ENCODE results near the gene ARHGEF37.
"Not testable (repeated sequence)": the region's sequence is repeated elsewhere in the genome, so short reads cannot be mapped to it uniquely, and the experiment has no call there.

Gene ARHGEF37

DNA sequence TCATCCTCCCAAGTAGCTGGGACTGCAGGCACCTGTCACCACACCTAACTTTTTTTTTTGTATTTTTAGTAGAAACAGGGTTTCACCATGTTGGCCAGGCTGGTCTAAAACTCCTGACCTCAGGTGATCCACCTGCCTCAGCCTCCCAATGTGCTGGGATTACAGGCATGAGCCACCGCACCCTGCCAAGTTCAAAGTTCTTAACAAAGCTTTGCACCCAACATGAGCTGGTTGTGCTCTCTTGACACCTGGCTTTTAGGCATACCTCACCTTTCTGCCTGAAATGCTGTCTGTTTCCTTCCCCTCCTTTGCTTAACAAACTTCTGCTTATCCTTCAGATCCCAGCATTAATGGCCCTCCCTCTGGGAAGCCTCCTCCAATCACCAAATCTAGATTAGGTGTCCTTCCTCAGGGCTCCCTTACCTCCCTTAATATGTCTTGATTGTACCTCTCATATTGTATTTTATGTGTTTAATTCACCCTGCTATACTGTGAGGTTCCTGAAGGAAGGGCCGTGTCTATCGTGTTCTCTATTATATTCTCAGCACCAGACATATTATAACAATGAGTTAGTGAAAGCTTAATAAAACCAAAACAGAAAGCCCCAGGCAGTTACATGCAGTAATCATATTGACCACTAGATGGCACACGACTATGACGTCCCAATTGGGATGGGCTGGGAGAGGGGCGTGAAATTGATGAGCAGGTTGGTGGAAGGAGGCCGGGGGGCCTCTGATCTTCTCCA is 86.0 kb downstream of the ARHGEF37 start:
- Mint-ChIP-seq H3K4me3 (no peak overlapping the region), H3K36me3 (ENCODE audit: low read depth) (no peaks in the 10 kb centered on the region), H3K9me3 (peaks cover 10% of the 10 kb centered on the region), H3K27me3 (ENCODE audit: low read depth) (no peaks in the 10 kb centered on the region), H3K4me1 (ENCODE audit: low read depth) (peaks cover 3% of the 10 kb centered on the region), H3K27ac (no peak overlapping the region)

DNA sequence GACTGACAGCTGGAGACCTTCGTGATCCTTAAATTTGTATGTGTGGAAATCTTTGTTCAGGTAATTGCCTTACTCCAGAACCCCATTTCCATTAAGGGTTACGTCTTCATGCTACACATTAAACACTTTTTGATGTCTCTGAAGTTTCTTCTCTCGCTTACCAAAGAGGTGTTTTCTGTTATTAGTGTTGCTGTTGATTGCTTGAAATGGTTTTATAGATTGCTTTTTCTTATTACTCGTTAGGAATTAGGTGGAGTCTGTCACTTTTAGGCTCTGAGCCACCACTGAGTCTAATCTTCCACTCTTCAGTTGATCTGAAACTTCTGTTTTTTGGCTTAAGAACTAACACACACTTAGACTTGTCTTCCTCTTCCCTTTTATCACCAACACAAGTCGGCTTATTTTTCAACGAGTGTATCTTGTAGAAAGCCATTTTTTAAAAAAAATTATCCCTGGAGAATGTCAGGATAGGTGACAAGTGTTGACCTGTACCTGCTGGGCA is 86.6 kb downstream of the ARHGEF37 start:
- Mint-ChIP-seq H3K4me1 (ENCODE audit: low read depth) (peaks cover 3% of the 10 kb centered on the region), H3K27ac (no peak overlapping the region), H3K4me3 (no peak overlapping the region), H3K27me3 (ENCODE audit: low read depth) (no peaks in the 10 kb centered on the region), H3K9me3 (peaks cover 10% of the 10 kb centered on the region), H3K36me3 (ENCODE audit: low read depth) (no peaks in the 10 kb centered on the region)

DNA sequence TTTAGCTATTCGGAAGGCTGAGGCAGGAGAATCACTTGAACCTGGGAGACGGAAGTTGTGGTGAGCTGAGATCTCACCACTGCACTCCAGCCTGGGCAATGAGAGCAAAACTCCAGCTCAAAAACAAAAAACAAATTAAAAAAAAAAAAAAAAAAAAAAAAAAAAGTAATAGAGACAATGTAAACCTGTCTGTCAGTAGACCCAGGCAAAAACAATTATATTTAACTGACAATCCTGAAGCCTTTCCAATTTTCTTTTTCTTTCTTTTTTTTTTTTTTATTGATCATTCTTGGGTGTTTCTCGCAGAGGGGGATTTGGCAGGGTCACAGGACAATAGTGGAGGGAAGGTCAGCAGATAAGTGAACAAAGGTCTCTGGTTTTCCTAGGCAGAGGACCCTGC is 88.0 kb downstream of the ARHGEF37 start:
- H3K4me1 Mint-ChIP-seq (ENCODE audit: low read depth); H3K4me3 Mint-ChIP-seq; H3K27ac Mint-ChIP-seq; H3K27me3 Mint-ChIP-seq (ENCODE audit: low read depth); H3K36me3 Mint-ChIP-seq (ENCODE audit: low read depth): not testable (repeated sequence)
- H3K9me3 Mint-ChIP-seq = peaks cover 10% of the 10 kb centered on the region

DNA sequence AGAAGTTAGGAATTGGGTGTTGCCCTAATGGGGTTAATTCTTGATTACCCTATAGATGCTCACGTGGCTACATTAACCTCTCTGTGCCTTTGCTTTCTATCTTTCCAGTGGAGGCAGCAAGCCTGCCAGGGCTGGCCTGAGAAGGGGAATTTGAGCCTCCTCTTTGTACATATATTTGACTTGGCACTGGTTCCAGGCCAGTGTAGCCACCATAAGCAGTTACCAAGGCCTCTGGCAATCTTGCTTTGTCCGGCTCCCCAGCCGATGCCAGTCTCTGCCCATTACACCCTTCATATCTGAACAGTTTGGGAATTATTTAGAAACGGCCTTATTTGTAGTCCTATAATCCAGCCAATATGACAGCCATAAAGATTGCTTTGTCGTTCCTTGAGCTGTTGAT is 90.2 kb downstream of the ARHGEF37 start:
- Mint-ChIP-seq H3K4me1 (ENCODE audit: low read depth) (peaks cover 3% of the 10 kb centered on the region), H3K27me3 (ENCODE audit: low read depth) (peaks cover 8% of the 10 kb centered on the region), H3K4me3 (no peak overlapping the region), H3K36me3 (ENCODE audit: low read depth) (no peaks in the 10 kb centered on the region), H3K27ac (no peak overlapping the region), H3K9me3 (peaks cover 10% of the 10 kb centered on the region)

DNA sequence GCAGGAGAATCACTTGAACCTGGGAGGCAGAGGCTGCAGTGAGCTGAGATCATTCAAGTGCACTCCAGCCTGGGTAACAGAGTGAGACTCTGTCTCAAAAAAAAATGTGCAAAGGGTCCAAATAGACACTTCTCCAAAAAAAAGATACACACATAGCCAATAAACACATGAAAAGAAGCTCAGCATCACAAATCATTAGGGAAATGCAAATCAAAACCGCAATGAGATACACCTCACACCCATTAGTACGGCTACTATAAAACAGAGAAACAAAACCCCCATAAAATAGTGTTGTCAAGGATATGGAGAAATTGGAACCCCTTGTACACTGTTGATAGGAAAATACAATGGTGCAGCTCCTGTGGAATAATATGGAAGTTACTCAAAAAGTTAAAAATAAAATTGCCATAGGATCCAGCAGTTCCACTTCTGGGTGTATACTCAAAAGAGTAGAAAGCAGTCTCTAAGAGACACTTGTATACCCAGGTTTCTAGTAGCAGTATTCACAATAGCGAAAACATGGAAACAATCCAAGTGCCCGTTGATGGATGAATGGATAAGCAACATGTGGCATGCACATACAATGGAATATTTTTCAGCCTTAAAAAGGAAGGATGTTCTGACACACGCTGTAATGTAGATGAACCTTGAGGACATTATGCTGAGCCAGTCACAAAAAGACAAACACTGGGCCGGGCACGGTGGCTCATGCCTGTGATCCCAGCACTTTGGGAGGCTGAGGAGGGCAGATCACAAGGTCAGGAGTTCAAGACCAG is 91.6 kb downstream of the ARHGEF37 start:
- H3K27ac Mint-ChIP-seq = no peak overlapping the region
- H3K9me3 Mint-ChIP-seq = peaks cover 4% of the 10 kb centered on the region
- no peaks in the 10 kb centered on the region for H3K36me3 Mint-ChIP-seq (ENCODE audit: low read depth)
- no peaks in the 10 kb centered on the region for H3K4me1 Mint-ChIP-seq (ENCODE audit: low read depth)
- no peak overlapping the region for H3K4me3 Mint-ChIP-seq
- peaks cover 8% of the 10 kb centered on the region for H3K27me3 Mint-ChIP-seq (ENCODE audit: low read depth)

DNA sequence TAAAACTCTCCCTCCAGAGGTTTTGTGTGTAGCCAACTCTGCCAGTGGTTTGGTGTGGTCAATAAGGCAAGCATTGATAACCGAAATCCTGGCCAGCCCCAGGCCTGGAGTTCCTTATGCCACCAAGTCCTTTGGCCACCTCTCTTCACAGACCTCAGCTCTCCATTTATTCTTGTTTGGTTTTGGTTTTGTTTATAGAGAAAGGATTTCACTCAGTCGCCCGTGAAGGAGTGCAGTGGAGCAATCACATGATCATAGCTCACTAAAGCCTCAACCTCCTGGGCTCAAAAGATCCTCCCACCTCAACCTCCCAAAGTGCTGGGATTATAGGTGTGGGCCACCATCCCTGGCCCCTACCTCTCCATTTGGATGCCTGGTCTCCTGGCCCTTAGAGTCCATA is 93.4 kb downstream of the ARHGEF37 start:
- H3K27me3 Mint-ChIP-seq (ENCODE audit: low read depth) = peaks cover 8% of the 10 kb centered on the region
- H3K4me3 Mint-ChIP-seq = no peak overlapping the region

DNA sequence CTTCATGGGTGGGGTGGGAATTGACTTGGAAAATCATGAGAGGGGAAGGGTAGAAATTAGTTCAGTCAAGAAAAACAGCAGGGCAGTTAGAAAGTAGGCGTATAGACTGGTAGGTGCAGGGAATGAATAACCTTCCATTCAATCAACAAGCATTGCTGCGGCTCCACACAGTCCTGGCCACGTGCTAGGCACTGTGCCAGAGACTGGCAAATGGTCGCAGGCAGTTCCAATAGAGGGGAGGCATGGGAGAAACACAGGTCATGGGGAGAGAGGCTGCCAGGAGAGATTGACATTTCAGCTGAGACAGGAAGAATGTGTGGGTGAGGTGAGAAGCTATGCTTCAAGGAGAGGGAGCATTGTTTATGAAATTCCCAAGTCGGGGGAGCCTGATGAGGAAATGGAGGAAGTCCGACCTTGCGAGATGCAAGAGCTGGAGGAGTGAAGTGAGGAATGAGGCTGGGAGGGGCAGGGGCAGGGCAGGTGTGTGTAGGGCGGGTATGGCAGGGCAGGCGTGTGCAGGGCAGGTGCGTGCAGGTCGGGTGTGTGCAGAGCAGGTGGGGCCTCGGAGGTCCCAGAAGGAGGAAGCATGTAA is 94.4 kb downstream of the ARHGEF37 start:
- no peaks in the 10 kb centered on the region for H3K9me3 Mint-ChIP-seq
- no peaks in the 10 kb centered on the region for H3K36me3 Mint-ChIP-seq (ENCODE audit: low read depth)
- no peak overlapping the region for H3K4me3 Mint-ChIP-seq
- H3K27me3 Mint-ChIP-seq (ENCODE audit: low read depth) = peaks cover 8% of the 10 kb centered on the region
- H3K4me1 Mint-ChIP-seq (ENCODE audit: low read depth) = no peaks in the 10 kb centered on the region
- no peak overlapping the region for H3K27ac Mint-ChIP-seq

More for the DNA sequence above, 93.4 kb downstream of the ARHGEF37 start:
- H3K27ac Mint-ChIP-seq = no peak overlapping the region
- no peaks in the 10 kb centered on the region for H3K4me1 Mint-ChIP-seq (ENCODE audit: low read depth)
- no peaks in the 10 kb centered on the region for H3K36me3 Mint-ChIP-seq (ENCODE audit: low read depth)
- H3K9me3 Mint-ChIP-seq = no peaks in the 10 kb centered on the region

DNA sequence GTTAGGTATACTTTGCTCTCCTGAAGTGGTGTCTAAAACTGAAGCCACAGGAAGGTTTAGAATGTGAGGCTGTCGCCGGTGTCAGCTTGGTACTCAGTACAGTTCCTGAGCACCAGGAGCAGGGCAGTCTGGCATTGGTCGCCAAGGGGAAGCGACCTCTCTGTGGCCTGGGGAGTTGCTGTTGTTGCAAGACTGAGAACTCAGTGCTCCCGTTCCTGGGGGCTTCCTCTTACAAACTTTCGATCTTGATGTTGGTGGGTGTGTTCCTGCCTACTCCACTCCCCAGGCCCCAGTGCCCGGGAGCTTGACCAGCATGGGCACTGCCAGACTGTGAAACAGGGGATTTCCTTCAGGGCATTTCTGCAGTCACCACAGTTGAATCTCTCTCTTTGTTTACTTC is 96.4 kb downstream of the ARHGEF37 start:
- H3K4me3 Mint-ChIP-seq = no peak overlapping the region
- H3K27ac Mint-ChIP-seq = no peak overlapping the region
- H3K9me3 Mint-ChIP-seq = no peaks in the 10 kb centered on the region
- no peaks in the 10 kb centered on the region for H3K4me1 Mint-ChIP-seq (ENCODE audit: low read depth)
- peaks cover 13% of the 10 kb centered on the region for H3K27me3 Mint-ChIP-seq (ENCODE audit: low read depth)
- H3K36me3 Mint-ChIP-seq (ENCODE audit: low read depth) = no peaks in the 10 kb centered on the region

DNA sequence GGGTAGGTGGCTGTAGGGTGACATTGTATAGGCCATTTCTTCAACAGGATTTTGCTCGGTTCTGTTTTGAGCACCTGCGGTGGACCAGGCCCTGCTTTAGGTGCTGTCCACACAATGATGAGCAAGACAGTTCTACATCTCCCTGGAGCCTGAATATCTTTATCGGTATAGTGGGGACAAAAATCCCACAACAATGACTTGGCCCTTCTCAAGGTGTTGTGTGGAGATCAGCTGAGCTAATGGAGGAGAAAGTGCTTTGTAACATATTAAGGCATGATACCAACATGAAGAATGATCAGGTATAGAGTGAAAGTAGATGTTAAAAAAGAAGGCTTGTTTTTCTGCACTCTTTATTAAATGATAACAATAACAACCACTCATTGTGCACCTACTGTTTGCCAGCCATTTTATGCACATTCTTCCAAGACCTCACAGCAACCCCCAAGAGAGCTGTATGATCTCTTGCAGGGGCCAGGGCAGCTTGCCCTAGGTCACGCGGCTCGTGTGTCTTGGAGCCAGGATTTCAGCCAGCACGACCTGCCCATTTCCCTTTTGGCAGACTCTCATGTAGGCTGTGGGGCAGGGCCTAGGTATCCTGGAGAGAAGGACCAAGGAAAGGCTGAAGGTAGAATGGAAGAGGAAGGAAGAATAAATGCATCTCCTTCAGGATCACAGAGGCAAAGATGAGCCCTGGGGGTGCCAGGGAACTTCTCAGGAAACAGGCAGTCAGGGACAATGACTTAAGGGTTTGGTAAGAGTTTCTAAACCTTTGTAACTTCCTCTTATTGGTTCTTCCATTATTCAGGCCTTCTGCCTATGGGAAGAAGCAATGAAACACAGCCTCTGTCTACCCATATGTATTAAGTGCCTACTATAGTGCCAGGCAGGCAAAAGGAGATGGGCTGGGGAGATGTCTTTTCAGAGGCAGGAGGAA is 98.8 kb downstream of the ARHGEF37 start:
- no peaks in the 10 kb centered on the region for H3K36me3 Mint-ChIP-seq (ENCODE audit: low read depth)
- no peaks in the 10 kb centered on the region for H3K4me1 Mint-ChIP-seq (ENCODE audit: low read depth)
- H3K27me3 Mint-ChIP-seq (ENCODE audit: low read depth) = peaks cover 13% of the 10 kb centered on the region
- H3K9me3 Mint-ChIP-seq = no peaks in the 10 kb centered on the region
- no peak overlapping the region for H3K27ac Mint-ChIP-seq
- H3K4me3 Mint-ChIP-seq = no peak overlapping the region

DNA sequence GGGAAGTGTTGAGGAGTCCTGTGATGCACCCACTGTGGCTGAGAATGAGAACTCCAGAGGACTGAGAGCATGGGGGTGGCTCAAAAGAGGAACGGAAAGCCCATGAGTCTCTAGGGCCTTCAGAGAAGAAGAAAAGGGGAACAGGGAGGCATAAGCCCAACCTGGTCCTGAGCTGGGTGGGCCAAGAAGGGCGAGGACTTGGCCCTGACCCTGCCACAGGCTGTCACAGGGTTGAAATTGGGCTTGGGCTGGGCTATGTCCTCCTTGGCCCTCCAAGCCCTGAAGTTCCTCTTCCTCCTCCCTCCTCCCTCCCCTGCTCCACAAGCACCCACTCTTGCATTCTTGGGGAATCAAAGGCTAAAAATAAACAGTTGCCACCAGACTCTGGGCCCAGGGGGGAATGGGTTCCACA is 99.5 kb downstream of the ARHGEF37 start:
- H3K36me3 Mint-ChIP-seq (ENCODE audit: low read depth) = no peaks in the 10 kb centered on the region
- H3K27me3 Mint-ChIP-seq (ENCODE audit: low read depth) = peaks cover 11% of the 10 kb centered on the region
- H3K4me3 Mint-ChIP-seq = no peak overlapping the region
- H3K27ac Mint-ChIP-seq = no peak overlapping the region
- H3K9me3 Mint-ChIP-seq = no peaks in the 10 kb centered on the region
- no peaks in the 10 kb centered on the region for H3K4me1 Mint-ChIP-seq (ENCODE audit: low read depth)

DNA sequence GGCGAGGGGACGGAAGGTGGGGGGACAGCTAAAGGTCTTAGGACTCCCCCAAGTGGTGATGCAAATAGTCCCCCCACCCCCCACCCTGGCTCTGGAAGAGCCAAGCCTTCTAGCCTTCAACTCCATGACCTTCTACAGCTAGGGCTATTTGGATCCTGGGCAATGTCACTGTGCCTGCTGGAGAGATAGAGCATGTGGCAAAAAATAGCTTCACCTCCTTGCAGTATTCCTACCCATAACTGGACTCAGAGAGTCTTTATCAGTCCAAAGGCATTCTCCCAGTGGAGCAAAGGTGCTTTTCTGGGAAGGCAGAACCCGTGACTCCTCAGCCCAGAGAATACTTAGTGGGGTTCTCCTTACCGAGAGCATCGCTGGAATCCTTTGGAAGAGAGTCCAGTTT is 100.0 kb downstream of the ARHGEF37 start:
- H3K27ac Mint-ChIP-seq = no peak overlapping the region
- H3K4me1 Mint-ChIP-seq (ENCODE audit: low read depth) = no peaks in the 10 kb centered on the region
- no peak overlapping the region for H3K4me3 Mint-ChIP-seq
- no peaks in the 10 kb centered on the region for H3K9me3 Mint-ChIP-seq
- no peaks in the 10 kb centered on the region for H3K36me3 Mint-ChIP-seq (ENCODE audit: low read depth)
- peaks cover 9% of the 10 kb centered on the region for H3K27me3 Mint-ChIP-seq (ENCODE audit: low read depth)

DNA sequence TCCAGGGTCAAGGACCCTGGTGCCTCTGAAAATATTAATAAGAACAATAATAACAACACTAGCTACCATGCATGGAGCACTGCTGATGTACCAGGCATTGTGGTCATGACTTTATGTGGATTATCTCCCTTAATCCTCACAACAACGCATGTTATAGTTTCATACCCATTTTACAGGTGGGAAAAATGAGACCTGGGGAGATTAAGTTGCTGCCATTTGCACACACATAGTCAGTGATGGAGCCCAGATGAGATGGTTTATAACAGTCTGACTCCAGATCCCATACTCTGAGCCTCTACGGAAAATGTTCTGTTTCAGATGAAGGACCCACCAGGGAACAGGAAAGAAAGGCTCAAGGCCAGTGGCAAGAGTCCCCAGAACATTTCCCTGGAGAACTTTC is 100.6 kb downstream of the ARHGEF37 start:
- H3K4me3 Mint-ChIP-seq = no peak overlapping the region
- no peak overlapping the region for H3K27ac Mint-ChIP-seq
- H3K4me1 Mint-ChIP-seq (ENCODE audit: low read depth) = no peaks in the 10 kb centered on the region
- H3K27me3 Mint-ChIP-seq (ENCODE audit: low read depth) = peaks cover 15% of the 10 kb centered on the region
- H3K9me3 Mint-ChIP-seq = no peaks in the 10 kb centered on the region
- H3K36me3 Mint-ChIP-seq (ENCODE audit: low read depth) = no peaks in the 10 kb centered on the region

DNA sequence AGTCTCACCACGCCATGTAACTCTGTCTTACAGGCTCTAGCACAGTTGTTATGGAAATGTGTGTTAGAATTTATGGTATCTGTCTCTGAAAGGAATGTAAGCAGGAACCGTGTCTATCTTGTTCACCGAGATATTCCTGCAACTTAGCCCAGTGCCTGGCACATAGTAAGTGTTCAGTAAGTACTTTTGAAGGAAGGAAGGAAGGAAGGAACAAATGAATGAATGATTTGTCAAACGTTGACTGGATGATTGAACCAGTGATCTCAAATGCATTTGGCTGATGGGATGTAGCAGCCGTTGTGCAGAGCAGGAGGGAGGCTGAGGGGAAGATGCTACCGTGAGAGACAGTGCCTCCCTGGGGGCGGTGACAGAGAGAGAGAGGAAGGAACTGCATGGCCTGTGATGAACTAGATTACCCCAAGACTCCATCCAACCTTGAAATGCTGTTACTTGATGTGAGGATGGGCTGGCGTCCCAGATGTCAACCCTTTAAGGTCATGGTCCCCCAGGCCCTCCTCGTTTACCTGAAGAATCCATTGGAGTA is 101.3 kb downstream of the ARHGEF37 start:
- no peak overlapping the region for H3K4me3 Mint-ChIP-seq
- no peaks in the 10 kb centered on the region for H3K36me3 Mint-ChIP-seq (ENCODE audit: low read depth)
- no peaks in the 10 kb centered on the region for H3K4me1 Mint-ChIP-seq (ENCODE audit: low read depth)
- no peak overlapping the region for H3K27ac Mint-ChIP-seq
- H3K9me3 Mint-ChIP-seq = no peaks in the 10 kb centered on the region
- H3K27me3 Mint-ChIP-seq (ENCODE audit: low read depth) = peaks cover 18% of the 10 kb centered on the region

DNA sequence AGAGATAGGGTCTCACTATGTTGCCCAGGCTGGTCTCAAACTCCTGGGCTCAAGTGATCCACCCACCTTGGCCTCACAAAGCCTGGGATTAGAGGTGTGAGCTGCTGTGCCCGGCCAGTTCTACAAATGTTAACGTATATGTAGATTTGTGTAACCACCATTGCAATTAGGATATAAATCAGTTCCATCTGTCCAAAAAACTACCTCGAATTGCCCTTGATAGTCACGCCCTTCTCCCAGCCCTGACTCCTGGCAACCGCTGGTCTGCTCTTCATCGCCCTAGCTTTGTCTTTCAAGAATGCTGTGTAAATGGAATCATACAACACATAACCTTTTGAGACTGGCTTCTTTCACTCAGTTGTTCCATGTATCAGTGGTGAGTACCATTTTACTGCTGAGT is 102.7 kb downstream of the ARHGEF37 start:
- Mint-ChIP-seq H3K4me3 (no peak overlapping the region), H3K36me3 (ENCODE audit: low read depth) (no peaks in the 10 kb centered on the region), H3K4me1 (ENCODE audit: low read depth) (no peaks in the 10 kb centered on the region), H3K27me3 (ENCODE audit: low read depth) (peaks cover 29% of the 10 kb centered on the region), H3K9me3 (no peaks in the 10 kb centered on the region), H3K27ac (no peak overlapping the region)

Data from T-helper 1 cell treated with Interleukin-12 subunit alpha and Interleukin-12 subunit beta and Interleukin-4 antibody, amounts not matched to agents 30 μg/mL and 1 μg/mL, for 36 hours (primary cell).